A549 (cell line): ENCODE data around the gene CDC73.

Experiments used
- CTCF ChIP-seq: fragments of >200 bp; sonication (Bioruptor Twin); formaldehyde crosslinking; IDR thresholded peaks from 3 replicates; pipeline ENCODE4 v1.5.1; 2016
- EP300 ChIP-seq, 2 experiments: fragments of >200 bp; sonication (Bioruptor Twin); formaldehyde crosslinking; IDR thresholded peaks; 2 replicates in 1 of 2; 3 replicates in 1 of 2; pipeline ENCODE4 v1.6.1; 2016 to 2017
- HOXB13 ChIP-seq: fragments of 250-450 bp; sonication (Bioruptor Pico); IDR thresholded peaks from 2 replicates; pipeline ENCODE4 v1.5.0; 2020; ENCODE audit warnings: low read depth, mild to moderate bottlenecking, moderate library complexity
- MYC ChIP-seq: IDR thresholded peaks from 2 replicates; pipeline ENCODE4 v1.6.1; 2012; ENCODE audit warnings: mild to moderate bottlenecking, inconsistent platforms, low read length, improper control_type of control experiment, borderline replicate concordance
- POLR2A ChIP-seq: IDR thresholded peaks from 2 replicates; pipeline ENCODE4 v1.6.1; 2012; ENCODE audit warnings: mild to moderate bottlenecking, low read length
- RCOR1 ChIP-seq: fragments of 150-350 bp; IDR thresholded peaks from 2 replicates; pipeline ENCODE4 v1.6.1; 2014; ENCODE audit warnings: antibody characterized with exemption, low read length, low read depth
- RFX5 ChIP-seq: fragments of 450-650 bp; IDR thresholded peaks from 2 replicates; pipeline ENCODE4 v1.7.1; 2014; ENCODE audit warnings: antibody characterized with exemption, mild to moderate bottlenecking, moderate library complexity
- SMC3 ChIP-seq: fragments of >200 bp; sonication (Bioruptor Twin); formaldehyde crosslinking; IDR thresholded peaks from 3 replicates; pipeline ENCODE4 v1.6.1; 2018; ENCODE audit warnings: inconsistent platforms

GRCh38 chr1:193143285-193143684 lies 21.5 kb downstream of the CDC73 start:
- TF ChIP-seq SMC3 (0 out of 3 replicates have a peak, but pooled peaks have one; percentile 32), CTCF (peak; percentile 58), MYC (no peak), RCOR1 (no peak), RFX5 (no peak), POLR2A (no peak), EP300 (IDR thresholded peaks at IDR 0.05) (no peak), HOXB13 (no peak)
